HepG2 (cell line): ENCODE results near the gene NHSL1. TPM values are rescaled to one million over a fixed set of nuclear protein-coding genes. Genes with fewer than 3 reads are reported as not detected.

Experiments
- CBFB ChIP-seq: sonication (generic); formaldehyde crosslinking; IDR thresholded peaks from 2 replicates; pipeline ENCODE4 v1.4.0; 2020; ENCODE audit warnings: missing genetic modification reagents
- CENPT ChIP-seq: sonication (generic); formaldehyde crosslinking; IDR thresholded peaks from 2 replicates; pipeline ENCODE4 v1.8.0; 2022; ENCODE audit warnings: low read depth, mild to moderate bottlenecking, moderate library complexity, missing genetic modification reagents
- HOXD1 ChIP-seq: sonication (generic); formaldehyde crosslinking; IDR thresholded peaks from 2 replicates; pipeline ENCODE4 v1.5.0; 2020; ENCODE audit warnings: missing genetic modification reagents
- KLF11 ChIP-seq: IDR thresholded peaks from 2 replicates; pipeline ENCODE4 v1.6.1; 2016; ENCODE audit warnings: missing compliant biosample characterization
- MED1 ChIP-seq: sonication (generic); formaldehyde crosslinking; IDR thresholded peaks from 2 replicates; pipeline ENCODE4 v1.4.0; 2020; ENCODE audit warnings: missing genetic modification reagents
- PHF21A ChIP-seq: sonication (generic); formaldehyde crosslinking; IDR thresholded peaks from 2 replicates; pipeline ENCODE4 v1.5.0; 2020; ENCODE audit warnings: mild to moderate bottlenecking, missing genetic modification reagents
- PHF5A ChIP-seq: IDR thresholded peaks from one replicate; pipeline ENCODE4 v1.6.1; 2018; ENCODE audit warnings: low read depth, missing genetic modification reagents; ENCODE audit not compliant: unreplicated experiment
- POLR2A ChIP-seq, 2 experiments: IDR thresholded peaks; 2 replicates each; pipeline ENCODE4 v1.6.1; 2011; ENCODE audit warnings: low read depth in 2 of 2, low read length in 2 of 2, mild to moderate bottlenecking in 1 of 2, moderate library complexity in 1 of 2; ENCODE audit not compliant: insufficient read depth in 1 of 2
- RARA ChIP-seq: IDR thresholded peaks from 2 replicates; pipeline ENCODE4 v1.6.1; 2016; ENCODE audit warnings: missing genetic modification reagents, missing compliant biosample characterization
- STAT5B ChIP-seq: sonication (generic); formaldehyde crosslinking; IDR thresholded peaks from 2 replicates; pipeline ENCODE4 v1.4.0; 2020; ENCODE audit warnings: missing genetic modification reagents
- THAP11 ChIP-seq: IDR thresholded peaks from 2 replicates; pipeline ENCODE4 v1.6.1; 2016; ENCODE audit warnings: missing biosample characterization, missing genetic modification reagents
- TOE1 ChIP-seq: sonication (generic); formaldehyde crosslinking; IDR thresholded peaks from 2 replicates; pipeline ENCODE4 v1.4.0; 2020; ENCODE audit warnings: mild to moderate bottlenecking, missing genetic modification reagents
- ZNF264 ChIP-seq: sonication (generic); formaldehyde crosslinking; IDR thresholded peaks from 2 replicates; pipeline ENCODE4 v1.4.0; 2020; ENCODE audit warnings: missing genetic modification reagents
- ZNF383 ChIP-seq: sonication (generic); formaldehyde crosslinking; IDR thresholded peaks from 2 replicates; pipeline ENCODE4 v1.4.0; 2020; ENCODE audit warnings: missing genetic modification reagents, mild to moderate bottlenecking, borderline replicate concordance
- polyA plus RNA-seq, 8 experiments: library from polyadenylated mRNA; depleted of rRNA in 3 of 8; stranded (reverse) in 7 of 8; unstranded in 1 of 8; fragments of >200 nt; fragmentation: Illumina TruSeq in 4 of 8; extraction: Trizol in 4 of 8; gene quantifications; 2 replicates each; pipeline versions ENCODE4 v1.2.1 to v1.2.3, GENCODE V29; 2011 to 2016; ENCODE audit warnings: low read depth in 4 of 8, missing spikeins in 1 of 8, mixed read lengths in 1 of 8; ENCODE audit not compliant: insufficient read depth in 1 of 8
- total RNA-seq, 5 experiments: library from RNA; depleted of rRNA; stranded (reverse); fragments of >200 nt; fragmentation: Illumina TruSeq; extraction: Trizol; gene quantifications; 2 replicates each; pipeline ENCODE4 v1.2.3, GENCODE V29; 2016; ENCODE audit warnings: low read depth in 1 of 5
- TF ChIP-seq, protein P1 (sequence below): conservative IDR thresholded peaks from 2 replicates; pipeline ENCODE4 v1.6.1; 2018; ENCODE audit warnings: missing genetic modification reagents
- TF ChIP-seq, protein P2 (sequence below): sonication (generic); formaldehyde crosslinking; IDR thresholded peaks from 2 replicates; pipeline ENCODE4 v1.4.0; 2020; ENCODE audit warnings: missing genetic modification reagents, borderline replicate concordance
- TF ChIP-seq, protein P3 (sequence below): sonication (generic); formaldehyde crosslinking; IDR thresholded peaks from 2 replicates; pipeline ENCODE4 v1.8.1; 2023; ENCODE audit warnings: mild to moderate bottlenecking, inconsistent platforms, moderate library complexity, missing genetic modification reagents, borderline replicate concordance
- TF ChIP-seq, protein P4 (sequence below): IDR thresholded peaks from 2 replicates; pipeline ENCODE4 v1.6.1; 2016; ENCODE audit warnings: low read depth
- TF ChIP-seq, protein P5 (sequence below): sonication (generic); formaldehyde crosslinking; IDR thresholded peaks from 2 replicates; pipeline ENCODE4 v1.4.0; 2020; ENCODE audit warnings: missing genetic modification reagents
- TF ChIP-seq, protein P6 (sequence below): sonication (generic); formaldehyde crosslinking; IDR thresholded peaks from 2 replicates; pipeline ENCODE4 v1.4.0; 2020; ENCODE audit warnings: missing genetic modification reagents, borderline replicate concordance

NHSL1 gene
- total and polyA plus RNA-seq, 2 of the 13 experiments (the other 11 are each of a cell fraction or from before 2014, with no cell fraction given): 24.9 to 53.6 TPM

DNA sequence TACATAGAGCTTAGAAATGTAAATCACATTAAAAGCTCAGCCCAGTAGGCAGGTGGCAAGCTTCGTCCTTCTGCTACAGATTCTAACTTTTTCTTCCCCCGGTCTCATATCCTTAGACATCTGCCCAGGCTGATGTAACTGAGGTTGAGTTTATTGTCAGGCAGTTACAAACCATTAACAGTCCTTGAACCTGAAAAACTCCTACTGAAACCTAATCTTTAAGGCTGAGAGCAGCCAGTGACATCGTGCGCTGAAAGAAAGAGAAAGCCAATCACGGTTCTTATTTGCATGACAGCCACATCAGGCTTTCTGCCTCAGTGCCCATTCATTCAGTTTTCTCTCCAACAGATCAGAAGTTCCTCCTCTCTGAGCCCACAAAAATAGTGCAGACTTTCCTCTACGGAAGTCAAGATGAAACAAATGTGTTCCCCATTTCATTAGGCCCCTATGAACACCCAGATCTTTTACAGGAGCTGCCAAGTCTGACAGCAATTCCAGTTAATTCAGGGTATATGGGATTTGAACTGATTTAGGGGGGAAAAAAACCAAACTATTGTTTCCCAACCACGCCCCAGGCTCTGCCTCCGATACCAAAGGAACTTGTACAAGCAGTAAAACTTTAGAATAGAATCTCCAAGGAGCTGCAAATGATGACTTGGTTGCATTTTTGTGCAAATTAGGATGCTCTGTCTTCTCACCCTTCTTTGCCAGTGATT, at the start of gene NHSL1 (continued):
- TF ChIP-seq PHF21A (CRISPR knock-in tag) (peak; percentile 65; the same call in 1 of the 2 replicates), POLR2A (IDR thresholded peaks at IDR 0.05; ENCODE audit: insufficient read depth in 1 of 2, low read depth in 2 of 2, low read length in 2 of 2) (peak; percentile 61 to 86; a peak in 3 of 4 replicates), TOE1 (CRISPR knock-in tag) (no peak), PHF5A (CRISPR knock-in tag) (peak; percentile 29), CENPT (CRISPR knock-in tag) (no peak), HOXD1 (CRISPR knock-in tag) (peak; percentile 48; the same call in 1 of the 2 replicates), ZNF264 (CRISPR knock-in tag) (no peak), CBFB (CRISPR knock-in tag) (no peak), THAP11 (CRISPR knock-in tag) (peak; percentile 50; the same call in 1 of the 2 replicates), MED1 (CRISPR knock-in tag) (peak; percentile 51), ZNF383 (CRISPR knock-in tag) (0 out of 2 replicates have a peak, but pooled peaks have one; percentile 3), KLF11 (CRISPR knock-in tag) (no peak), STAT5B (no peak), RARA (peak; percentile 61)
- TF ChIP-seq, protein P1, sequence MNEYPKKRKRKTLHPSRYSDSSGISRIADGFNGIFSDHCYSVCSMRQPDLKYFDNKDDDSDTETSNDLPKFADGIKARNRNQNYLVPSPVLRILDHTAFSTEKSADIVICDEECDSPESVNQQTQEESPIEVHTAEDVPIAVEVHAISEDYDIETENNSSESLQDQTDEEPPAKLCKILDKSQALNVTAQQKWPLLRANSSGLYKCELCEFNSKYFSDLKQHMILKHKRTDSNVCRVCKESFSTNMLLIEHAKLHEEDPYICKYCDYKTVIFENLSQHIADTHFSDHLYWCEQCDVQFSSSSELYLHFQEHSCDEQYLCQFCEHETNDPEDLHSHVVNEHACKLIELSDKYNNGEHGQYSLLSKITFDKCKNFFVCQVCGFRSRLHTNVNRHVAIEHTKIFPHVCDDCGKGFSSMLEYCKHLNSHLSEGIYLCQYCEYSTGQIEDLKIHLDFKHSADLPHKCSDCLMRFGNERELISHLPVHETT (CRISPR knock-in tag): 0 out of 2 replicates have a peak, but pooled peaks have one; percentile 43
- TF ChIP-seq, protein P2, sequence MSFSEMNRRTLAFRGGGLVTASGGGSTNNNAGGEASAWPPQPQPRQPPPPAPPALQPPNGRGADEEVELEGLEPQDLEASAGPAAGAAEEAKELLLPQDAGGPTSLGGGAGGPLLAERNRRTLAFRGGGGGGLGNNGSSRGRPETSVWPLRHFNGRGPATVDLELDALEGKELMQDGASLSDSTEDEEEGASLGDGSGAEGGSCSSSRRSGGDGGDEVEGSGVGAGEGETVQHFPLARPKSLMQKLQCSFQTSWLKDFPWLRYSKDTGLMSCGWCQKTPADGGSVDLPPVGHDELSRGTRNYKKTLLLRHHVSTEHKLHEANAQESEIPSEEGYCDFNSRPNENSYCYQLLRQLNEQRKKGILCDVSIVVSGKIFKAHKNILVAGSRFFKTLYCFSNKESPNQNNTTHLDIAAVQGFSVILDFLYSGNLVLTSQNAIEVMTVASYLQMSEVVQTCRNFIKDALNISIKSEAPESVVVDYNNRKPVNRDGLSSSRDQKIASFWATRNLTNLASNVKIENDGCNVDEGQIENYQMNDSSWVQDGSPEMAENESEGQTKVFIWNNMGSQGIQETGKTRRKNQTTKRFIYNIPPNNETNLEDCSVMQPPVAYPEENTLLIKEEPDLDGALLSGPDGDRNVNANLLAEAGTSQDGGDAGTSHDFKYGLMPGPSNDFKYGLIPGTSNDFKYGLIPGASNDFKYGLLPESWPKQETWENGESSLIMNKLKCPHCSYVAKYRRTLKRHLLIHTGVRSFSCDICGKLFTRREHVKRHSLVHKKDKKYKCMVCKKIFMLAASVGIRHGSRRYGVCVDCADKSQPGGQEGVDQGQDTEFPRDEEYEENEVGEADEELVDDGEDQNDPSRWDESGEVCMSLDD (CRISPR knock-in tag): no peak
- TF ChIP-seq, protein P3, sequence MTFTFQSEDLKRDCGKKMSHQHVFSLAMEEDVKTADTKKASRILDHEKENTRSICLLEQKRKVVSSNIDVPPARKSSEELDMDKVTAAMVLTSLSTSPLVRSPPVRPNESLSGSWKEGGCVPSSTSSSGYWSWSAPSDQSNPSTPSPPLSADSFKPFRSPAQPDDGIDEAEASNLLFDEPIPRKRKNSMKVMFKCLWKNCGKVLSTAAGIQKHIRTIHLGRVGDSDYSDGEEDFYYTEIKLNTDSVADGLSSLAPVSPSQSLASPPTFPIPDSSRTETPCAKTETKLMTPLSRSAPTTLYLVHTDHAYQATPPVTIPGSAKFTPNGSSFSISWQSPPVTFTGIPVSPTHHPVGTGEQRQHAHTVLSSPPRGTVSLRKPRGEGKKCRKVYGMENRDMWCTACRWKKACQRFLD: no peak; the same call in 1 of the 2 replicates
- TF ChIP-seq, protein P4, sequence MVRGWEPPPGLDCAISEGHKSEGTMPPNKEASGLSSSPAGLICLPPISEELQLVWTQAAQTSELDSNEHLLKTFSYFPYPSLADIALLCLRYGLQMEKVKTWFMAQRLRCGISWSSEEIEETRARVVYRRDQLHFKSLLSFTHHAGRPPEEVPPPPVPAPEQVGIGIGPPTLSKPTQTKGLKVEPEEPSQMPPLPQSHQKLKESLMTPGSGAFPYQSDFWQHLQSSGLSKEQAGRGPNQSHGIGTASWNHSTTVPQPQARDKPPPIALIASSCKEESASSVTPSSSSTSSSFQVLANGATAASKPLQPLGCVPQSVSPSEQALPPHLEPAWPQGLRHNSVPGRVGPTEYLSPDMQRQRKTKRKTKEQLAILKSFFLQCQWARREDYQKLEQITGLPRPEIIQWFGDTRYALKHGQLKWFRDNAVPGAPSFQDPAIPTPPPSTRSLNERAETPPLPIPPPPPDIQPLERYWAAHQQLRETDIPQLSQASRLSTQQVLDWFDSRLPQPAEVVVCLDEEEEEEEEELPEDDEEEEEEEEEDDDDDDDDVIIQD: peak; percentile 80; the same call in 1 of the 2 replicates
- TF ChIP-seq, protein P5, sequence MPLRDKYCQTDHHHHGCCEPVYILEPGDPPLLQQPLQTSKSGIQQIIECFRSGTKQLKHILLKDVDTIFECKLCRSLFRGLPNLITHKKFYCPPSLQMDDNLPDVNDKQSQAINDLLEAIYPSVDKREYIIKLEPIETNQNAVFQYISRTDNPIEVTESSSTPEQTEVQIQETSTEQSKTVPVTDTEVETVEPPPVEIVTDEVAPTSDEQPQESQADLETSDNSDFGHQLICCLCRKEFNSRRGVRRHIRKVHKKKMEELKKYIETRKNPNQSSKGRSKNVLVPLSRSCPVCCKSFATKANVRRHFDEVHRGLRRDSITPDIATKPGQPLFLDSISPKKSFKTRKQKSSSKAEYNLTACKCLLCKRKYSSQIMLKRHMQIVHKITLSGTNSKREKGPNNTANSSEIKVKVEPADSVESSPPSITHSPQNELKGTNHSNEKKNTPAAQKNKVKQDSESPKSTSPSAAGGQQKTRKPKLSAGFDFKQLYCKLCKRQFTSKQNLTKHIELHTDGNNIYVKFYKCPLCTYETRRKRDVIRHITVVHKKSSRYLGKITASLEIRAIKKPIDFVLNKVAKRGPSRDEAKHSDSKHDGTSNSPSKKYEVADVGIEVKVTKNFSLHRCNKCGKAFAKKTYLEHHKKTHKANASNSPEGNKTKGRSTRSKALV: 0 out of 2 replicates have a peak, but pooled peaks have one; percentile 47
- TF ChIP-seq, protein P6, sequence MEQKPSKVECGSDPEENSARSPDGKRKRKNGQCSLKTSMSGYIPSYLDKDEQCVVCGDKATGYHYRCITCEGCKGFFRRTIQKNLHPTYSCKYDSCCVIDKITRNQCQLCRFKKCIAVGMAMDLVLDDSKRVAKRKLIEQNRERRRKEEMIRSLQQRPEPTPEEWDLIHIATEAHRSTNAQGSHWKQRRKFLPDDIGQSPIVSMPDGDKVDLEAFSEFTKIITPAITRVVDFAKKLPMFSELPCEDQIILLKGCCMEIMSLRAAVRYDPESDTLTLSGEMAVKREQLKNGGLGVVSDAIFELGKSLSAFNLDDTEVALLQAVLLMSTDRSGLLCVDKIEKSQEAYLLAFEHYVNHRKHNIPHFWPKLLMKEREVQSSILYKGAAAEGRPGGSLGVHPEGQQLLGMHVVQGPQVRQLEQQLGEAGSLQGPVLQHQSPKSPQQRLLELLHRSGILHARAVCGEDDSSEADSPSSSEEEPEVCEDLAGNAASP: peak; percentile 70; the same call in 1 of the 2 replicates
